Neural cell (in vitro differentiated cells): ENCODE data around the gene FBXO30. TPM values are rescaled to one million over a fixed set of nuclear protein-coding genes. Genes with fewer than 3 reads are reported as not detected.

ENCODE experiments used
- H2AFZ ChIP-seq: fragments of 200-600, 300-800 bp; sonication (generic), shearing (Covaris generic); 2 replicates; pipeline ENCODE4 v1.6.0; 2014; ENCODE audit warnings: low read depth, mild to moderate bottlenecking, antibody characterized with exemption, low read length, moderate library complexity
- H3F3A ChIP-seq: fragments of 200-600 bp; shearing (Covaris generic); 2 replicates; pipeline ENCODE4 v1.6.1; 2016; ENCODE audit warnings: mild to moderate bottlenecking, moderate library complexity, mixed read lengths, antibody characterized with exemption, low read length; ENCODE audit not compliant: insufficient read depth, poor library complexity, severe bottlenecking
- H3K27ac ChIP-seq: fragments of 200-600, 300-800 bp; sonication (generic), shearing (Covaris generic); 2 replicates; pipeline ENCODE4 v1.5.1; 2014; ENCODE audit warnings: mild to moderate bottlenecking, low read length, moderate library complexity
- H3K27me3 ChIP-seq: fragments of 300-800, 200-600 bp; sonication (generic), shearing (Covaris generic); 2 replicates; pipeline ENCODE4 v1.6.0; 2014; ENCODE audit warnings: mild to moderate bottlenecking, low read depth, low read length, moderate library complexity; ENCODE audit not compliant: insufficient read depth
- H3K36me3 ChIP-seq: fragments of 300-800, 200-600 bp; sonication (generic), shearing (Covaris generic); 2 replicates; pipeline ENCODE4 v1.5.1; 2014; ENCODE audit warnings: mild to moderate bottlenecking, antibody characterized with exemption, low read length, moderate library complexity; ENCODE audit not compliant: insufficient read depth
- H3K4me2 ChIP-seq: fragments of 300-800, 200-600 bp; sonication (generic), shearing (Covaris generic); 2 replicates; pipeline ENCODE4 v1.6.0; 2014; ENCODE audit warnings: mild to moderate bottlenecking, low read length
- H3K4me3 ChIP-seq: fragments of 300-800, 200-600 bp; sonication (generic), shearing (Covaris generic); 2 replicates; pipeline ENCODE4 v1.5.1; 2014; ENCODE audit warnings: mild to moderate bottlenecking, low read length, moderate library complexity
- H3K79me2 ChIP-seq: fragments of 200-600 bp; shearing (Covaris generic); replicated peaks from 2 replicates; pipeline ENCODE4 v1.6.0; 2014; ENCODE audit warnings: mild to moderate bottlenecking, low read length, moderate library complexity; ENCODE audit not compliant: insufficient read depth
- H3K9ac ChIP-seq: fragments of 300-800, 200-600 bp; sonication (generic), shearing (Covaris generic); 2 replicates; pipeline ENCODE4 v1.6.1; 2016; ENCODE audit warnings: mild to moderate bottlenecking, low read length, mixed read lengths
- H3K9me2 ChIP-seq: fragments of 200-600 bp; shearing (Covaris generic); 2 replicates; pipeline ENCODE4 v1.6.1; 2016; ENCODE audit warnings: mild to moderate bottlenecking, low read length, mixed read lengths; ENCODE audit not compliant: insufficient read depth
- H3K9me3 ChIP-seq: fragments of 200-600, 300-800 bp; sonication (generic), shearing (Covaris generic); 2 replicates; pipeline ENCODE4 v1.6.1; 2016; ENCODE audit warnings: mild to moderate bottlenecking, mixed run types, low read length, moderate library complexity, mixed read lengths
- H4K20me1 ChIP-seq: fragments of 200-600 bp; shearing (Covaris generic); 2 replicates; pipeline ENCODE4 v1.6.1; 2016; ENCODE audit warnings: mild to moderate bottlenecking, mixed run types; ENCODE audit not compliant: insufficient read depth
- EP300 ChIP-seq: fragments of 450-650 bp; conservative IDR thresholded peaks from 2 replicates; pipeline ENCODE4 v1.6.1; 2014; ENCODE audit warnings: antibody characterized with exemption, mild to moderate bottlenecking, moderate library complexity; ENCODE audit not compliant: poor library complexity, severe bottlenecking
- EZH2 ChIP-seq: fragments of 200-600, 300-800 bp; shearing (Covaris generic), sonication (generic); IDR thresholded peaks from 2 replicates; pipeline ENCODE4 v1.6.1; 2014; ENCODE audit warnings: antibody characterized with exemption, low read length, borderline replicate concordance, mild to moderate bottlenecking; ENCODE audit not compliant: insufficient read depth, poor library complexity, severe bottlenecking
- MXI1 ChIP-seq: fragments of 450-650 bp; conservative IDR thresholded peaks from 2 replicates; pipeline ENCODE4 v1.6.1; 2014; ENCODE audit warnings: antibody characterized with exemption, mild to moderate bottlenecking; ENCODE audit not compliant: poor library complexity, severe bottlenecking
- POLR2AphosphoS5 ChIP-seq: IDR thresholded peaks from 2 replicates; pipeline ENCODE4 v1.6.1; 2012
- SMC3 ChIP-seq: fragments of 450-650 bp; conservative IDR thresholded peaks from 2 replicates; pipeline ENCODE4 v1.6.1; 2014; ENCODE audit warnings: antibody characterized with exemption, mild to moderate bottlenecking, moderate library complexity; ENCODE audit not compliant: poor library complexity
- TAF1 ChIP-seq: IDR thresholded peaks from 2 replicates; pipeline ENCODE4 v1.6.1; 2012; ENCODE audit warnings: low read depth
- polyA plus RNA-seq: library from polyadenylated mRNA; depleted of rRNA; stranded (reverse); fragments of >200 nt; gene quantifications from 2 replicates; pipeline ENCODE4 v1.2.3, GENCODE V29; 2014
- TF ChIP-seq, protein P1 (sequence below): IDR thresholded peaks from 2 replicates; pipeline ENCODE4 v1.6.1; 2012; ENCODE audit warnings: borderline replicate concordance

Gene FBXO30
- polyA plus RNA-seq, 1 donor from 2014 or later = 14.0 TPM

- TF ChIP-seq TAF1 (no peak), POLR2AphosphoS5 (no peak)
- H3K9ac ChIP-seq = no peak overlapping the region
These were observed 15.4 kb upstream of the FBXO30 start for GRCh38 chr6:145829950-145830349.

GRCh38 chr6:145829102-145829501, 14.5 kb upstream of the FBXO30 start:
- Histone ChIP-seq H3K36me3 (no peaks in the 10 kb centered on the region), H3K79me2 (no peaks in the 10 kb centered on the region), H4K20me1 (no peaks in the 10 kb centered on the region), H3K4me3 (no peak overlapping the region), H2AFZ (no peak overlapping the region), H3K27ac (no peak overlapping the region), H3F3A (no peaks in the 10 kb centered on the region), H3K9me2 (no peaks in the 10 kb centered on the region), H3K4me2 (no peak overlapping the region), H3K9ac (no peak overlapping the region), H3K27me3 (no peaks in the 10 kb centered on the region), H3K9me3 (no peaks in the 10 kb centered on the region)
- no peak for TF ChIP-seq EP300
- no peak for TF ChIP-seq MXI1
- TF ChIP-seq TAF1 = no peak
- TF ChIP-seq EZH2 = no peak
- TF ChIP-seq, protein P1, sequence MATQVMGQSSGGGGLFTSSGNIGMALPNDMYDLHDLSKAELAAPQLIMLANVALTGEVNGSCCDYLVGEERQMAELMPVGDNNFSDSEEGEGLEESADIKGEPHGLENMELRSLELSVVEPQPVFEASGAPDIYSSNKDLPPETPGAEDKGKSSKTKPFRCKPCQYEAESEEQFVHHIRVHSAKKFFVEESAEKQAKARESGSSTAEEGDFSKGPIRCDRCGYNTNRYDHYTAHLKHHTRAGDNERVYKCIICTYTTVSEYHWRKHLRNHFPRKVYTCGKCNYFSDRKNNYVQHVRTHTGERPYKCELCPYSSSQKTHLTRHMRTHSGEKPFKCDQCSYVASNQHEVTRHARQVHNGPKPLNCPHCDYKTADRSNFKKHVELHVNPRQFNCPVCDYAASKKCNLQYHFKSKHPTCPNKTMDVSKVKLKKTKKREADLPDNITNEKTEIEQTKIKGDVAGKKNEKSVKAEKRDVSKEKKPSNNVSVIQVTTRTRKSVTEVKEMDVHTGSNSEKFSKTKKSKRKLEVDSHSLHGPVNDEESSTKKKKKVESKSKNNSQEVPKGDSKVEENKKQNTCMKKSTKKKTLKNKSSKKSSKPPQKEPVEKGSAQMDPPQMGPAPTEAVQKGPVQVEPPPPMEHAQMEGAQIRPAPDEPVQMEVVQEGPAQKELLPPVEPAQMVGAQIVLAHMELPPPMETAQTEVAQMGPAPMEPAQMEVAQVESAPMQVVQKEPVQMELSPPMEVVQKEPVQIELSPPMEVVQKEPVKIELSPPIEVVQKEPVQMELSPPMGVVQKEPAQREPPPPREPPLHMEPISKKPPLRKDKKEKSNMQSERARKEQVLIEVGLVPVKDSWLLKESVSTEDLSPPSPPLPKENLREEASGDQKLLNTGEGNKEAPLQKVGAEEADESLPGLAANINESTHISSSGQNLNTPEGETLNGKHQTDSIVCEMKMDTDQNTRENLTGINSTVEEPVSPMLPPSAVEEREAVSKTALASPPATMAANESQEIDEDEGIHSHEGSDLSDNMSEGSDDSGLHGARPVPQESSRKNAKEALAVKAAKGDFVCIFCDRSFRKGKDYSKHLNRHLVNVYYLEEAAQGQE = no peak
- no peak for TF ChIP-seq POLR2AphosphoS5

More at GRCh38 chr6:145829950-145830349, 15.4 kb upstream of the FBXO30 start:
- no peaks in the 10 kb centered on the region for H3K9me3 ChIP-seq
- no peak overlapping the region for H3K4me2 ChIP-seq
- H3K27me3 ChIP-seq = no peaks in the 10 kb centered on the region
- H3K79me2 ChIP-seq = no peaks in the 10 kb centered on the region
- no peaks in the 10 kb centered on the region for H3F3A ChIP-seq
- H2AFZ ChIP-seq = no peak overlapping the region
- no peak overlapping the region for H3K27ac ChIP-seq
- H3K4me3 ChIP-seq = no peak overlapping the region
- H4K20me1 ChIP-seq = no peaks in the 10 kb centered on the region
- no peaks in the 10 kb centered on the region for H3K9me2 ChIP-seq
- no peaks in the 10 kb centered on the region for H3K36me3 ChIP-seq

GRCh38 chr6:145824344-145824743, 9.7 kb upstream of the FBXO30 start:
- no peaks in the 10 kb centered on the region for H3K27me3 ChIP-seq
- no peaks in the 10 kb centered on the region for H3F3A ChIP-seq
- H4K20me1 ChIP-seq = no peaks in the 10 kb centered on the region
- H3K27ac ChIP-seq = no peak overlapping the region
- no peaks in the 10 kb centered on the region for H3K79me2 ChIP-seq
- no peaks in the 10 kb centered on the region for H3K9me3 ChIP-seq
- no peak overlapping the region for H3K9ac ChIP-seq
- H3K4me3 ChIP-seq = no peak overlapping the region
- no peak overlapping the region for H3K4me2 ChIP-seq
- H3K9me2 ChIP-seq = no peaks in the 10 kb centered on the region
- TF ChIP-seq SMC3 = no peak
- H2AFZ ChIP-seq = no peak overlapping the region
- no peaks in the 10 kb centered on the region for H3K36me3 ChIP-seq
